Effector memory CD4-positive, alpha-beta T cell (primary cell): ENCODE measurements around the gene HK3.

Experiments
- DNase-seq, 3 donors: peaks; one replicate each; pipeline ENCODE4 v3.0.0-alpha.2; 2020
- H3K27ac ChIP-seq: 2 replicates; pipeline ENCODE4 v1.7.0; 2013; ENCODE audit warnings: mild to moderate bottlenecking, low read length, moderate library complexity; ENCODE audit not compliant: insufficient read depth, poor library complexity, severe bottlenecking
- H3K27me3 ChIP-seq: replicated peaks from 2 replicates; pipeline ENCODE4 v1.7.0; 2013; ENCODE audit warnings: mild to moderate bottlenecking, low read length; ENCODE audit not compliant: insufficient read depth, control insufficient read depth, poor library complexity, severe bottlenecking
- H3K36me3 ChIP-seq: 2 replicates; pipeline ENCODE4 v1.7.0; 2013; ENCODE audit warnings: mild to moderate bottlenecking, low read length, moderate library complexity; ENCODE audit not compliant: control insufficient read depth, insufficient read depth
- H3K4me1 ChIP-seq: 2 replicates; pipeline ENCODE4 v1.7.0; 2013; ENCODE audit warnings: low read length, mild to moderate bottlenecking; ENCODE audit not compliant: control insufficient read depth, insufficient read depth, poor library complexity, severe bottlenecking
- H3K4me3 ChIP-seq: 2 replicates; pipeline ENCODE4 v1.7.0; 2013; ENCODE audit warnings: low read length, low read depth, mild to moderate bottlenecking; ENCODE audit not compliant: insufficient read depth, poor library complexity, severe bottlenecking
- H3K9me3 ChIP-seq: 2 replicates; pipeline ENCODE4 v1.7.0; 2013; ENCODE audit warnings: mild to moderate bottlenecking, low read length, moderate library complexity; ENCODE audit not compliant: control insufficient read depth

The HK3 gene

DNA sequence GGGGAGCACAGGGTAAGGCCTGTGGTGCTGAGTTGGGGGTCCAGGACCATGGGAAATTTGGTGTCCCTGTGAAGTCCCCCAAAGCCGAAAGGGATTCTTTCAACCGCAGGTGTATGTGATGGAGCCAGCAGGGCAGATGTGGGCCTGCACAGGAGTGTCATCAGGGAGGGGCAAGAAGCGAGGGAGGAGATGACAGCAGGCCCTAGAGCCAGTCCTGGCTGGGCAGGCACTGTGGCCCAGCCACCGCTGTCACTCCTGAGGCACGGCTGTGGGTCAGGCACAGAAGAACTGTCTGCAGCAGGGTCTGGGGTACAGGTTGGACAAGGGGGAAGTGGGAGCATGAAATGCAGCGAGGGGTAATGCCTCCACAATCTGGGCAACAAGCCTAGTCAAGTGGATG, 4.8 kb downstream of the HK3 start:
- H3K27ac ChIP-seq = no peak overlapping the region
- no peaks in the 10 kb centered on the region for H3K27me3 ChIP-seq
- no peak for DNase-seq
- no peaks in the 10 kb centered on the region for H3K9me3 ChIP-seq
- H3K36me3 ChIP-seq = no peaks in the 10 kb centered on the region
- peaks cover 1% of the 10 kb centered on the region for H3K4me1 ChIP-seq
- no peak overlapping the region for H3K4me3 ChIP-seq

DNA sequence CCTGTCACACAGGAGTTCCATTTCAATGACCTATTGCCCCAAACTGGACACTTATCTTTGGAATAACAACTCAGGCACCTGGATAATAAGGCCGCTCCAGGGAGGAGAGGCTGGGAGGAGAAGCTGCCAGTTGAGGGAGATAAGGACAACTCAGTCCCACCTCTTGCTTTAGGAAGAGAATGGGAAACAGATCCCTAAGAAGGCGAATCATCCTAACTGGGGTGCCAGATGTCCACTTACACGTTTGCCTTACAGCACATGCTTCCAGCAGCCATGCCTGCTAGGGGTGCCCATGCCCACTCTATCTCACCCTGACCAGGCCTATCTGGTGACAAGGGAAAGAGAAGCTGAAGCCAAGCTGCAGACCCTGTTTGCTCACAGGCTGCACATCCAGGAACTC, 6.5 kb downstream of the HK3 start:
- no peaks in the 10 kb centered on the region for H3K36me3 ChIP-seq
- no peak overlapping the region for H3K4me3 ChIP-seq
- no peak overlapping the region for H3K27ac ChIP-seq
- DNase-seq = no peak
- no peaks in the 10 kb centered on the region for H3K27me3 ChIP-seq
- no peaks in the 10 kb centered on the region for H3K4me1 ChIP-seq
- no peaks in the 10 kb centered on the region for H3K9me3 ChIP-seq

- H3K27ac ChIP-seq = no peak overlapping the region
Observed at GRCh38 chr5:176891331-176891958, 7.7 kb downstream of the HK3 start.

DNA sequence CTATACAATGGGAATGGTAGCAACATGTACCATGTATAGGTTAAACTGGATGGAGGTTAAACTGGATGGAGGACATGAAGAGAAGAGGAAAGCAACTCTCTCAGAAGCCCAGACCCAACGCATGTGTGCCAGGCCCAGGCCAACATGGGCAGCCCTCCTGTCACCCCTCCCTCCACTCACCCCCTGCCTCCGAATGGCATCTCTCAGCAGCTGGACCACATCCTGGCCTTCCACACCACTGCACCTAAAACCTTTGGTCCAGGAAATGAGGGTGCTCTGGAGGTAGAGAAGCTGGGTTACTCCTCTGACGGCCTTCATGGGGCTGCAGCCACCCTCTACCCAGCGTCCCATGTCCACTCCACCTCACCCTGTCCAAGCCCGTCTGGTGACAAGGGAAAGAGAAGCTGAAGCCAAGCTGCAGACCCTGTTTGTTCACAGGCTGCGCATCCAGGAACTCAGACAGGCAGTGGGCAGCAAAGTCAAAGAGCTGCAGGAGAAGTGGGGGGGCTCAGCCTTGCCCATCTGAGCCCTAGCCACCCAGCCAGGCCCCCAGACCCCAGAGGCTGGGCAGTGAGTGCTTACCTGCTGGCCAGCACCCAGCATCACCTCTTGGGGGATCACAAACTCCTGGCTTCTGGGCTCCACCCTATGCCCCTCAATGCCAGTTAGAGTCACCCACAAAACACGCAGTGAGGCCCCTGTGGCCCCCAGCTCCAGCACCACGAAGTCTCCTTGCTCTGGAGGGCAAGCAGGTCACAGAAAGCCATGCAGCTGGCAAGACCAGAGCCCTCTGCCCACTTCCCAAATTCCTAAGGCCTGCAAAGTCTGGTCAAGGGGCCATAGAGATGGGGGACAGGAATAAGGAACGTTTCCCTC, 8.5 kb downstream of the HK3 start:
- H3K36me3 ChIP-seq = no peaks in the 10 kb centered on the region
- H3K9me3 ChIP-seq = no peaks in the 10 kb centered on the region
- H3K27ac ChIP-seq = no peak overlapping the region

More at GRCh38 chr5:176891331-176891958, 7.7 kb downstream of the HK3 start:
- Histone ChIP-seq H3K9me3 (no peaks in the 10 kb centered on the region), H3K4me3 (no peak overlapping the region), H3K27me3 (no peaks in the 10 kb centered on the region), H3K4me1 (no peaks in the 10 kb centered on the region), H3K36me3 (no peaks in the 10 kb centered on the region)
- no peak for DNase-seq

GRCh38 chr5:176889321-176890280, 9.5 kb downstream of the HK3 start:
- DNase-seq = no peak
- Histone ChIP-seq H3K27me3 (no peaks in the 10 kb centered on the region), H3K4me3 (no peak overlapping the region), H3K4me1 (no peaks in the 10 kb centered on the region), H3K36me3 (no peaks in the 10 kb centered on the region), H3K9me3 (no peaks in the 10 kb centered on the region), H3K27ac (no peak overlapping the region)

More for the DNA sequence above, 8.5 kb downstream of the HK3 start:
- DNase-seq = no peak
- H3K4me1 ChIP-seq = no peaks in the 10 kb centered on the region
- no peaks in the 10 kb centered on the region for H3K27me3 ChIP-seq
- H3K4me3 ChIP-seq = no peak overlapping the region

DNA sequence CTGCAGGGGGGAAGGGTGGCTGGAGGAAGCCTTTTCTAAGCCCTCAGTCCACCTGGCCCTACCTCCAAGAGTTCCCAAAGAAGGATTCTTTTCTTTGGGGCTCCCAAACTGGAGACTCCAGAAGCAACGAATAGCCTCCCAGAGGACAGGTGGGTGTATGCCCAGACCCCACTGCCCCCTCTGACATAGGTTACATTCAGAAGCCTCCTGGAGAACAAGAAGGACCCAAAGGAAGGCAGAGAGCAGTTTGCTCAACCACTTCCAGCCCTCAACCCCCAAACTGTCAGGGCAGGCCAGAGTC, 10.3 kb downstream of the HK3 start:
- no peaks in the 10 kb centered on the region for H3K27me3 ChIP-seq
- no peaks in the 10 kb centered on the region for H3K9me3 ChIP-seq
- DNase-seq = no peak
- H3K36me3 ChIP-seq = no peaks in the 10 kb centered on the region
- H3K4me3 ChIP-seq = no peak overlapping the region
- H3K27ac ChIP-seq = no peak overlapping the region
- H3K4me1 ChIP-seq = no peaks in the 10 kb centered on the region

- Histone ChIP-seq H3K4me3 (no peak overlapping the region), H3K4me1 (no peaks in the 10 kb centered on the region), H3K27me3 (no peaks in the 10 kb centered on the region), H3K27ac (no peak overlapping the region), H3K36me3 (no peaks in the 10 kb centered on the region), H3K9me3 (no peaks in the 10 kb centered on the region)
- no peak for DNase-seq
Observed at GRCh38 chr5:176888016-176888864, 10.9 kb downstream of the HK3 start.

- H3K9me3 ChIP-seq = no peaks in the 10 kb centered on the region
- no peak overlapping the region for H3K27ac ChIP-seq
- no peak overlapping the region for H3K4me3 ChIP-seq
- no peaks in the 10 kb centered on the region for H3K36me3 ChIP-seq
- no peaks in the 10 kb centered on the region for H3K4me1 ChIP-seq
- H3K27me3 ChIP-seq = no peaks in the 10 kb centered on the region
- no peak for DNase-seq
Observed at GRCh38 chr5:176887252-176887849, 11.8 kb downstream of the HK3 start.
